Mesenchymal stem cell (in vitro differentiated cells and primary cell): ENCODE results near the gene PPP1R9B.

Source experiments
- DNase-seq: peaks from one replicate; pipeline ENCODE4 v3.0.0-alpha.2; 2013
- H2AFZ ChIP-seq: one replicate; pipeline ENCODE4 v1.6.1; 2013; ENCODE audit warnings: low read depth, mild to moderate bottlenecking, control low read depth, inconsistent platforms, low read length, moderate library complexity
- H2AK5ac ChIP-seq: 2 replicates; pipeline ENCODE4 v1.6.1; 2013; ENCODE audit warnings: low read length, moderate library complexity, mild to moderate bottlenecking, inconsistent platforms; ENCODE audit not compliant: severe bottlenecking
- H2BK120ac ChIP-seq: one replicate; pipeline ENCODE4 v1.6.1; 2013; ENCODE audit warnings: low read depth, mild to moderate bottlenecking, inconsistent platforms, low read length, moderate library complexity
- H2BK12ac ChIP-seq, 2 experiments: one replicate each; pipeline ENCODE4 v1.6.1; 2013; ENCODE audit warnings: inconsistent platforms in 2 of 2, low read length in 2 of 2, mild to moderate bottlenecking in 2 of 2, moderate library complexity in 2 of 2, control low read depth in 1 of 2
- H2BK15ac ChIP-seq: one replicate; pipeline ENCODE4 v1.6.1; 2013; ENCODE audit warnings: mild to moderate bottlenecking, low read depth, inconsistent platforms; ENCODE audit not compliant: poor library complexity, severe bottlenecking
- H2BK5ac ChIP-seq: 2 replicates; pipeline ENCODE4 v1.6.1; 2013; ENCODE audit warnings: low read depth, mild to moderate bottlenecking, low read length, control low read depth, inconsistent platforms; ENCODE audit not compliant: poor library complexity, severe bottlenecking
- H3K14ac ChIP-seq, 2 experiments: one replicate each; pipeline ENCODE4 v1.6.1; 2013; ENCODE audit warnings: inconsistent platforms in 2 of 2, low read length in 2 of 2, control low read depth in 1 of 2, mild to moderate bottlenecking in 1 of 2, moderate library complexity in 1 of 2
- H3K18ac ChIP-seq, 2 experiments: one replicate each; pipeline ENCODE4 v1.6.1; 2013; ENCODE audit warnings: inconsistent platforms in 2 of 2, low read length in 2 of 2, control low read depth in 1 of 2, low read depth in 1 of 2, mild to moderate bottlenecking in 1 of 2
- H3K23ac ChIP-seq, 2 experiments: one replicate each; pipeline ENCODE4 v1.6.1; 2013; ENCODE audit warnings: inconsistent platforms in 2 of 2, low read length in 2 of 2, mild to moderate bottlenecking in 2 of 2, moderate library complexity in 2 of 2, control low read depth in 1 of 2
- H3K27ac ChIP-seq: 2 replicates; pipeline ENCODE4 v1.5.1; 2013; ENCODE audit warnings: mild to moderate bottlenecking, moderate library complexity, low read length, control low read depth, inconsistent platforms; ENCODE audit not compliant: poor library complexity, severe bottlenecking
- H3K27me3 ChIP-seq, 2 experiments: 2 replicates each; pipeline versions ENCODE4 v1.6.1 to v1.7.0; 2013; ENCODE audit warnings: low read length in 2 of 2, mild to moderate bottlenecking in 2 of 2, moderate library complexity in 2 of 2, control low read depth in 1 of 2, inconsistent platforms in 1 of 2; ENCODE audit not compliant: control insufficient read depth in 1 of 2, insufficient read depth in 1 of 2
- H3K36me3 ChIP-seq, 2 experiments: 2 replicates each; pipeline versions ENCODE4 v1.6.1 to v1.7.0; 2013; ENCODE audit warnings: low read length in 2 of 2, control low read depth in 1 of 2, inconsistent platforms in 1 of 2, low read depth in 1 of 2, mild to moderate bottlenecking in 1 of 2; ENCODE audit not compliant: insufficient read depth in 2 of 2, control insufficient read depth in 1 of 2
- H3K4ac ChIP-seq, 2 experiments: one replicate each; pipeline ENCODE4 v1.6.1; 2013; ENCODE audit warnings: inconsistent platforms in 2 of 2, low read length in 2 of 2, mild to moderate bottlenecking in 2 of 2, moderate library complexity in 2 of 2, control low read depth in 1 of 2, low read depth in 1 of 2
- H3K4me1 ChIP-seq: 2 replicates; pipeline ENCODE4 v1.6.1; 2013; ENCODE audit warnings: low read depth, low read length, control low read depth; ENCODE audit not compliant: control insufficient read depth, insufficient read depth
- H3K4me2 ChIP-seq: 2 replicates; pipeline ENCODE4 v1.6.1; 2013; ENCODE audit warnings: low read length, mild to moderate bottlenecking, inconsistent platforms; ENCODE audit not compliant: poor library complexity, severe bottlenecking
- H3K4me3 ChIP-seq, 2 experiments: 2 replicates each; pipeline versions ENCODE4 v1.5.1 to v1.7.0; 2013; ENCODE audit warnings: low read length in 2 of 2, mild to moderate bottlenecking in 2 of 2, control low read depth in 1 of 2, low read depth in 1 of 2; ENCODE audit not compliant: insufficient read depth in 1 of 2
- H3K79me1 ChIP-seq: replicated peaks from 2 replicates; pipeline ENCODE4 v1.6.1; 2013; ENCODE audit warnings: mild to moderate bottlenecking, control low read depth, low read length, inconsistent platforms; ENCODE audit not compliant: poor library complexity, severe bottlenecking
- H3K9ac ChIP-seq: 2 replicates; pipeline ENCODE4 v1.7.0; 2013; ENCODE audit warnings: mild to moderate bottlenecking, low read length, moderate library complexity
- H3K9me3 ChIP-seq: 2 replicates; pipeline ENCODE4 v1.7.0; 2013; ENCODE audit warnings: mild to moderate bottlenecking, low read length; ENCODE audit not compliant: control insufficient read depth
- H4K8ac ChIP-seq: one replicate; pipeline ENCODE4 v1.6.1; 2013; ENCODE audit warnings: inconsistent platforms, mild to moderate bottlenecking, low read length, moderate library complexity
- H4K91ac ChIP-seq: one replicate; pipeline ENCODE4 v1.6.1; 2013; ENCODE audit warnings: mild to moderate bottlenecking, low read length, inconsistent platforms
- WGBS: methylation state at CpG from one replicate; pipeline ENCODE4 v1.1.7; 2013; ENCODE audit warnings: mixed read lengths; 5-methylcytosine and 5-hydroxymethylcytosine counted together

PPP1R9B gene

GRCh38 chr17:50176559-50177357, 26.3 kb upstream of the PPP1R9B start:
- peak overlapping the region; percentile 67 to 91 for H3K18ac ChIP-seq
- peak overlapping the region; percentile 68 for H3K9ac ChIP-seq
- H2AFZ ChIP-seq = no peak overlapping the region
- no peaks in the 10 kb centered on the region for H3K9me3 ChIP-seq
- no peak overlapping the region for H3K23ac ChIP-seq
- peaks cover 5% of the 10 kb centered on the region for H3K79me1 ChIP-seq
- peaks cover 61% of the 10 kb centered on the region for H3K4me1 ChIP-seq
- peaks cover 0 to 20% of the 10 kb centered on the region in 2 experiments for H3K36me3 ChIP-seq
- H4K91ac ChIP-seq = peak overlapping the region; percentile 65
- H3K4ac ChIP-seq = peak overlapping the region; percentile 7 to 64
- 89% methylated on average over 20 of the region's 20 CpGs for WGBS
- H2BK5ac ChIP-seq = peak overlapping the region; percentile 8
- peak; percentile 39 for DNase-seq
- H3K27me3 ChIP-seq = no peaks in the 10 kb centered on the region
- peak overlapping the region; percentile 92 for H2BK15ac ChIP-seq
- H2AK5ac ChIP-seq = peak overlapping the region; percentile 59
- H4K8ac ChIP-seq = no peak overlapping the region
- no peak overlapping the region for H3K4me2 ChIP-seq
- H3K4me3 ChIP-seq = no peak overlapping the region
- no peak overlapping the region for H2BK120ac ChIP-seq
- H2BK12ac ChIP-seq = peak overlapping the region; percentile 63 to 94
- H3K14ac ChIP-seq = peak overlapping the region in 1 of 2 experiments; percentile 68
- H3K27ac ChIP-seq = peak overlapping the region; percentile 95

- Histone ChIP-seq H3K4me1 (peaks cover 57% of the 10 kb centered on the region), H3K14ac (no peak overlapping the region), H3K36me3 (peaks cover 0 to 7% of the 10 kb centered on the region in 2 experiments), H4K91ac (peak overlapping the region; percentile 57), H3K18ac (peak overlapping the region; percentile 34 to 59), H3K4me3 (no peak overlapping the region), H2BK15ac (peak overlapping the region; percentile 5), H3K23ac (no peak overlapping the region), H3K4ac (peak overlapping the region in 1 of 2 experiments; percentile 18), H2AFZ (no peak overlapping the region), H3K79me1 (peaks cover 5% of the 10 kb centered on the region), H2BK12ac (peak overlapping the region; percentile 40 to 83), H3K4me2 (no peak overlapping the region), H2AK5ac (peak overlapping the region; percentile 96), H3K27ac (peak overlapping the region; percentile 48), H3K9me3 (no peaks in the 10 kb centered on the region), H3K9ac (peak overlapping the region; percentile 57), H3K27me3 (no peaks in the 10 kb centered on the region), H2BK5ac (no peak overlapping the region), H4K8ac (no peak overlapping the region), H2BK120ac (peak overlapping the region; percentile 27)
- DNase-seq = no peak
- WGBS = 97% methylated on average over 14 of the region's 16 CpGs
These were observed 24.7 kb upstream of the PPP1R9B start for GRCh38 chr17:50175035-50175807.

- Histone ChIP-seq H2BK120ac (no peak overlapping the region), H2AFZ (no peak overlapping the region), H3K4me3 (no peak overlapping the region), H3K36me3 (peaks cover 0 to 7% of the 10 kb centered on the region in 2 experiments), H3K27ac (peak overlapping the region; percentile 98), H4K91ac (no peak overlapping the region), H3K4ac (no peak overlapping the region), H2BK5ac (no peak overlapping the region), H2BK12ac (peak overlapping the region; percentile 14 to 51), H3K79me1 (peaks cover 5% of the 10 kb centered on the region), H3K4me2 (no peak overlapping the region), H3K23ac (no peak overlapping the region), H2BK15ac (peak overlapping the region; percentile 41), H2AK5ac (peak overlapping the region; percentile 93), H3K4me1 (peaks cover 57% of the 10 kb centered on the region), H3K9me3 (no peaks in the 10 kb centered on the region), H3K27me3 (no peaks in the 10 kb centered on the region), H3K14ac (no peak overlapping the region), H4K8ac (peak overlapping the region; percentile 38), H3K18ac (peak overlapping the region in 1 of 2 experiments; percentile 54), H3K9ac (peak overlapping the region; percentile 8)
- DNase-seq = no peak
- 100% methylated on average over 5 of the region's 6 CpGs for WGBS
These were observed 24.0 kb upstream of the PPP1R9B start for GRCh38 chr17:50174444-50174843.
